NCI-H510A (cell line): Measurements from ENCODE around the gene LARP1.
"Not testable (repeated sequence)": the region's sequence is repeated elsewhere in the genome, so short reads cannot be mapped to it uniquely, and the experiment has no call there.

Source experiments
- DNase-seq: peaks from one replicate; lab custom pipeline; 2025; lab: John Stamatoyannopoulos, UW

The LARP1 gene

GRCh38 chr5:154824070-154824469 lies 68.9 kb downstream of the LARP1 start:
- no peak for DNase-seq

- no peak for DNase-seq
Measured at GRCh38 chr5:154829181-154829588, 74.0 kb downstream of the LARP1 start.

DNA sequence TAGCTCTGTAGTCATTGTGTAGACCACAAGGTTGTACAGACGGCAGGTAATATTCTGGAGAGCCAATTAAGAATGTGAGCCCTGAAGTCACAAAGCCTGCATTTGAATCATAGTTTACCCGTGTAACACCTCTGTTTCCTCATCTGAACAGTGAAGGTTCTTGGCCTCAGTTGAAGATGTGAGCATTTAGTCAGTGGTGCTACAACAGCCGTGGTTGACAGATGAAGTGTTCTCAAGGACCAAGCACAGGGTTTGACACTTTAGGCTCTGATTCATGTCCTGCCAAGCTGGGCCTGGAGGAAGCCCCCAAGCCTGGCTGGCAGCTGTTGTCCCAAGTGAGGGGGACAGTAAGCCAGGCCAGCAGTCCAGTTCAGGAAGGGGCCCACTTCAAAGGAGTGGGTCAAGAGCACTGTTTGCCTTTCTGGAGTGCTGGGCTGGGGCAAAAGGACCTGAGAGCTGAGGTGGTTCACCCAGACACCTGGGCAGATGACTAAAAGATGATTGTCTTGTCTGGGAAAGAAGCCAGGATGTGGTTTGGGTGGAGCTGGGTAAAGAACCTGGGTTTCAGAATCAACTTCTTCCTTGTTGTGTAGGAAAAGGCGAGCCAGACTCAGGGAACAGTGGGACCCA lies 74.5 kb downstream of the LARP1 start:
- no peak for DNase-seq

DNA sequence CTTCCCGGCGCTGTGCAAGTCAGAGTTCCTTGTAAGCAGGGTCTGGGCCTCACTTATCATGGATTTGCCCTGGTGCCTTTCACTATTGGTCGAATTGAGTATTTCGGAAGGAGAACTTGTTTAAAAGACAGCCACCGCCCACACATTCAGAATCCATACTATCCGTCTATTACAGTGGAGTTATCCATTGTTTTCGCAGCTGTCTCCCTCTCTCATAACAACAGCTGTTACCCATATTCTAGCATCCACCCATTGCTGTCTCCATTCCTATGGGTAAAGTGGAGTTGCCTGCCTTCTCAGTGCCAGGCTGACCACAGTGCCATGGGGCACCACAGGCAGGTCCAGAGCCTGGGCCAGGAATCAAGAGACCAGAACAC lies 75.0 kb downstream of the LARP1 start:
- DNase-seq = no peak

- DNase-seq = no peak
Measured at GRCh38 chr5:154830596-154830995, 75.4 kb downstream of the LARP1 start.

DNA sequence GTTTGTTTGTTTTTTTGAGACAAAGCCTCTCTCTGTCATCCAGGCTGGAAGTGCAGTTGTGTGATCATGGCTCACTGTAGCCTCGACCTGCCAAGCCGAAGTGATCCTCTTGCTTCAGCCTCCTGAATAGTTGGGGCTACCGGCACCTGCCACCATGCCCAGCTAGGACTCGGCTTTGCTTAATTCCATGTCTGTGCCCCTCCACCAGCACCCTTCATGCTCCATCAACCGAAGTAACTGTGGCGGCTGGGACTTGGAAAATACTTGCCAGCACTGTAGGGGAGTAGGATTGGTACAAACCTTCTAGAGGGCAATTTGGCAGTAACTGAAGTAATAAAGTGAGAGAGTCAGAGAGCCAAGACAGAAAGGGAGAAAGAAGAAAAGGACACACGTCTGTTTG lies 76.3 kb downstream of the LARP1 start:
- no peak for DNase-seq

GRCh38 chr5:154832804-154833203 lies 77.6 kb downstream of the LARP1 start:
- DNase-seq = not testable (repeated sequence)

DNA sequence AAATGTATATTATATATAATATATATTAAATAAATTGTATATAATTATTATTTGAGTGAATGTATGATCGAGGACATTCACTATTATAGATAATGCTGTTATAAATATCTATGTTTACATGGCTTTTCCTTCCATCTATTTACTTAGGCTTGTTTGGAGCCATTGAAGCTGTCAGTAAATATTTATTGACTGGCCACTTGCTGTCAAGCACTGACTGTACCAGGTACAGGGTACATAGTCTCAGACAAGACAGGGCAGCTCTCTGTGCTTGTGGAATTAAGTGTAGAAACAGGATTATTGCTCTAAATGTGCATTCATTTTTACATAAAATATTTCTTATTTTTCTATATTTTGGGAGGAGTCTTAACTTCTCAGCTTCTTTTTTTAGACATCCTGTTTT lies 78.9 kb downstream of the LARP1 start:
- no peak for DNase-seq

DNA sequence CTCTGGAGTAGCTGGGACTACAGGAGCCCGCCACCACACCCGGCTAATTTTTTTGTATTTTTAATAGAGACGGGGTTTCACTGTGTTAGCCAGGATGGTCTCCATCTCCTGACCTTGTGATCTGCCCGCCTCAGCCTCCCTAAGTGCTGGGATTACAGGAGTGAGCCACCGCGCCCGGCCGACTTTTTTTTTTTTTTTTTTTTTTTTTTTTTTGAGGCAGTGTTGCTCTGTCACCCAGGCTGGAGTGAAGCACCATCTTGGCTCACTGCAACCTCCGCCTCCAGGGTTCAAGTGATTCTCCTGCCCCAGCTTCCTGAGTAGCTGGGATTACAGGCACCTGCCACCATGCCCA lies 80.5 kb downstream of the LARP1 start:
- not testable (repeated sequence) for DNase-seq

GRCh38 chr5:154836225-154836624 lies 81.0 kb downstream of the LARP1 start:
- no peak for DNase-seq

DNA sequence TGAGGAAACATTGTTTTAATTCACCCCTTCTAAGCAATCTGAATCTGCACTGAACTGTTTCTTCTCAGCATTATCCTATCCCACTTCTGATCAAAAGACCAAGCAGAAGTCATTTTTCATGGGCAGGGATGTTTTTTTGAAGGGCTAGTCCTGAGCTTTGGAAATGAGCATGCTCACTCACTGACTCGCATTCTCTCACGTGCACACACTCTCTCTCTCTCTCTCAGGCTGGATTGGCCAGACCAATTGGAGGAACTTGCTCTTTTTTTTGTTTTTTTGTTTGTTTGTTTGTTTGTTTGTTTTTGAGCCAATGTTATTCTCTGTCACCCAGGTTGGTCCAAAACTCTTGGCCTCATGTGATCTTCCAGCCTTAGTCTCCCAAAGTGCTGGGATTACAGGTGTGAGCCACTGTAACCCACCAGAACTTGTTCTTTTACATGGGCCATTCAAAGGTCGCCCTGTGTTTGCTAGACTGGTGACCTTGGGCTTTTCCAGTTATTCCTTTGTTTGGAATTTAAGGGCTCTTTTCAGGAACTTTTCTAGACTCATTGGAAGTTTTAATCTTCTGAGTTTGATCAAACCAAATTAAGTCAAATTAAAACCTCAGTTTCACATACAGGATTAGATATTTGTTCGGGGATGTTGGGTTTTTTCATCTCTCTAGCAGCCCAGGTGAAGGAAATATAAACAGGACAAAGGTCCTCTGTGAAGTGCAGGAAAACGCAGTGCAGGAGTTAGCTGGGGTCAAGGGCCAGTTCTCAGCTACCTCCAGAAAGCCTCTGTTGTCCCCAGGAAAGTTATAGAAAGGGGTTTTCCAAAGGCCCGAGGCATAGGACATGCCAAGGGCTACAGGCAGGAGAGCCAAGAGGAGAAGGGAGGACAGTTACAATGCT lies 82.1 kb downstream of the LARP1 start:
- DNase-seq = no peak

GRCh38 chr5:154840435-154841272 lies 85.5 kb downstream of the LARP1 start:
- DNase-seq = no peak

- no peak for DNase-seq
Measured at GRCh38 chr5:154841273-154841661, 86.1 kb downstream of the LARP1 start.

DNA sequence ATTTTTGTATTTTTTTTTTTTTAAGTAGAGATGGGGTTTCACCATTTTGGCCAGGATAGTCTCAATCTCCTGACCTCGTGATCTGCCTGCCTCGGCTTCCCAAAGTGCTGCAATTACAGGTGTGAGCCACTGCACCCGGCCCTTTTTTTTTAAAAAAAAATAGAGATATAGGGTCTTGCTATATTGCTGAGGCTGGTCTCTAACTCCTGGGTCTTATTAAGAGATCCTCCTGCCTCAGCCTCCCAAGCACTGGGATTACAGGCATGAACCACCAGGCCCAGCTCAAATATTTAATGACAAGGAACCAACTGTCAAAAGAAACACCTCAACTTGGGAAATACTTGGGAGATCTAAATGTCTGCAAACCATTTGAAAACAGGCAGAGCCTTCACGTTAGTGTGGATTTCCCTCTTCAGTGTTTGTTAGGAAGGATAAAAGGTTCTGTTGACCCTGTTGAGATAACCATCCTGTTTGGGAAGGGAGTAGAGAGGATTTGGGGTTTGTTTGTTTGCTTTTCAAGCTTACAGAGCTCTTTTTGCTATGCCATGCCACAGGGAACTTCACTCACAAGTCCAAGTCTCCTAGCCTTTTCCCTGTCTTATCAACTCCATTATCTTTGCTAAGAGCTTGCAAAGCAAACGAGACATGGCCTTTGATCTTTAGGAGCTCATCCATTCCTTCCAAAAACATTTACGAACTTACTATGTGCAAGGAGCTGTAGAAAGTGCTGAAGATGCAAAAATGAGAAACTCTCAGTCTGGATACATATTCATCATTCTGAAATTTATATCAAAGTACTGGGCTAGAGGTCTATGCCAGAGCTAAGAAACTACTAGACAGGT lies 87.7 kb downstream of the LARP1 start:
- DNase-seq = no peak

- no peak for DNase-seq
Measured at GRCh38 chr5:154844809-154845208, 89.6 kb downstream of the LARP1 start.

DNA sequence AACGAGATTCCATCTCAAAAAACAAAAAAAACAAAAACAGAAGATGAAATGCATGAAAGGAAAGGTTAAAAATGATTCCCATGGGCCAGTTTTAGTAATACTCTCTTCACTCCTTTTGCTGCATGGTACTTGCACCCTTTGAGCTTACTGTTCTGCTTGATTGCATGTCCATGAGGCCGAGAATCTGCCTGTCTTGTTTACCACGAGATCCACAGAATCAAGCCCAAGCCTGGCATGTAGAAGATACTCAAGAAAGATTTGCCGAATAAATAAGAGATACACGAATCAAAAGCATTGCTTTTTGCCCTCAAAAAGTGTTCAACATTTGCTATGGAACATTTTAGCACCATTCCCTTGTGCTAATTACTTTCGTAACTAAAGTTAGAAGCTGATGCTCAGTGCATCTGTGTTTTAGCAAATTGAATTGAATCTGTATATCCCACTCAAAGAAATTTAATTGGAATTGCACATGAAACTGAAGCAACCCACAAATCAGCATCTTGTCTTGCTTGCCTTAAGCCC lies 94.1 kb downstream of the LARP1 start:
- no peak for DNase-seq

- no peak for DNase-seq
Measured at GRCh38 chr5:154849791-154850201, 94.6 kb downstream of the LARP1 start.

DNA sequence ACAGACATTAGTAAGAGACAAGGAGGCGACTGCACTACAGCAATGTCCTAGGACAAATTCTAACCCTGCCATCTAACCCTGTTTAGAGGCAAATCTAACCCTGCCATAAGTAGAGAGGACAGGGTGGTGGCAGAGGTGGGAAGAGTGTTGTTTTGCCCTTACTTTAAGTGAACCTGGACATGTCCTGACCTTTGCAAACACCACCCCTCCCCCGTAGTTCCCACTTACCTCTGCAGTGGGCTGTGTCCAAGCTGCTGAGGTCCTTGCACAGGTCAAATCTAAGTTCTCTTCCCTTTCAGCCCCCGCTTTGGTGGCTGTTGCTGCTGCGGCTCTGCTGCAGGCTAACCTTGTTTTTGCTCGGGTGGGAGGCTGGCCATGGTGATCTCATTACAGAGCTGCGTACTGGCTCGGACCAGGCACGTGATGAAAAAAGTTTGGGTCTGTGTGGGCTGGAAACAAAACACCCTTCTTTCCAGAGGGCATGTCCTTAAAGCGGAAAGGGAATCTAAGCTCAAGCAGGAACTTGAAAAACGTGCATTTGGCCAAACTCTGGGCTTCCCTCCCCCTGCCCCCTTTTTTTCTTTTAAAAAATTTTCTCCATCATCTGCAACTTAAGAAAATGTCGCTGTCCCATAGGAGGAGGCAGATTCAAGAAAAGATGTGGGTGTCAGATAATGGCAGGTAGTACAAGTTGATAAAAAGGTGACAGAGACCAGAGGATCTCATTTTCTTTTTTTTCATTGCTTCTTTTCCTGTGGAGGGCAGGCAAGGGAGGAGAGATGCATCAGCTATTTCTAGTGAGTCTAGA lies 95.3 kb downstream of the LARP1 start, which contains the start of gene FAXDC2:
Gene FAXDC2 (minus strand): TSS at position 349 of the 808 bp plus-strand sequence. CDS start 12,425 bp downstream, outside the sequence.
- DNase-seq = no peak

DNA sequence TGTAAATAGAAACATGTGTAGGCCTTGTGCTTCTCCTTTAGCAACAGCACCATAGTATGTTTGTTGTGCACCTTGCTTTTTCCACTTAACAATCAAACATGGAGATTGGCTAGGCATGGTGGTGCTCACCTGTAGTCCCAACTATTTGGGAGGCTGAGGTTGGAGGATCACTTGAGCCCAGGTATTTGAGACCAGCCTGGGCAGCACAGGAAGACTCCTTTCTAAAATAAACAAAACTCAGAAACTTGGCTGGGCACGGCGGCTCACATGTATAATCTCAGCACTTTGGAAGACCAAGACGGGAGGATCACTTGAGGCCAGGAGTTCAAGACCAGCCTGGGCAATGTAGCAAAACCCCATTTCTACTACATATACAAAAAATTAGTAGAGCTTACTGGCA lies 96.2 kb downstream of the LARP1 start:
- no peak for DNase-seq

- DNase-seq = peak; percentile 86
Measured at GRCh38 chr5:154857530-154858296, 102.5 kb downstream of the LARP1 start.
